Endothelial cell of umbilical vein (primary cell): ENCODE measurements around the gene CHN2. TPM values are rescaled to one million over a fixed set of nuclear protein-coding genes. Genes with fewer than 3 reads are reported as not detected.

Experiments used
- BruUV-seq: library from RNA; stranded (reverse); fragments of 400-500 nt; replicated peaks from 2 replicates; lab custom pipeline; 2021; lab: Mats Ljungman, UMichigan
- CTCF ChIA-PET: fragments of 300-600, 350-600 bp; sonication (Branson Sonifier 250); formaldehyde crosslinking; loops from one replicate; lab custom pipeline; 2021; ENCODE audit warnings: antibody characterized with exemption, inconsistent platforms; lab: Charles Lee
- POLR2A ChIA-PET: fragments of 300-600, 350-600 bp; sonication (Branson Sonifier 250); formaldehyde crosslinking; loops from one replicate; lab custom pipeline; 2021; ENCODE audit warnings: antibody characterized with exemption, inconsistent platforms; lab: Charles Lee
- DNase-seq: peaks from one replicate; pipeline ENCODE4 v3.0.0-alpha.2; 2011; ENCODE audit warnings: low read depth, low spot score
- FAIRE-seq: peaks from 2 replicates; lab custom pipeline; 2011; peaks lifted over from hg19 to GRCh38; lab: Jason Lieb, UNC
- H2AFZ ChIP-seq: 2 replicates; pipeline ENCODE4 v1.6.0; 2012; ENCODE audit warnings: low read depth, low read length, control low read depth, inconsistent platforms
- H3K27ac ChIP-seq: 2 replicates; pipeline ENCODE4 v1.5.1; 2011; ENCODE audit warnings: low read depth, mild to moderate bottlenecking, control low read depth, low read length, moderate library complexity; ENCODE audit not compliant: insufficient read depth
- H3K27me3 ChIP-seq, 2 experiments: 2 replicates each; pipeline versions ENCODE4 v1.6.0 to v1.6.1; 2011; ENCODE audit warnings: low read length in 2 of 2, mixed read lengths in 1 of 2; ENCODE audit not compliant: control insufficient read depth in 2 of 2, insufficient read depth in 2 of 2
- H3K36me3 ChIP-seq, 2 experiments: 2 replicates in 1 of 2; 3 replicates in 1 of 2; pipeline ENCODE4 v1.5.1; 2011; ENCODE audit warnings: low read length in 2 of 2, mild to moderate bottlenecking in 1 of 2, moderate library complexity in 1 of 2; ENCODE audit not compliant: control insufficient read depth in 2 of 2, insufficient read depth in 2 of 2; ENCODE audit errors: extremely low read depth in 1 of 2
- H3K4me1 ChIP-seq: 3 replicates; pipeline ENCODE4 v1.5.1; 2011; ENCODE audit warnings: mild to moderate bottlenecking, low read length; ENCODE audit not compliant: control insufficient read depth, insufficient read depth; ENCODE audit errors: extremely low read depth
- H3K4me2 ChIP-seq: 2 replicates; pipeline ENCODE4 v1.6.1; 2011; ENCODE audit warnings: low read length, control low read depth, mixed read lengths; ENCODE audit not compliant: insufficient read depth
- H3K4me3 ChIP-seq, 3 experiments: fragments of 200-600 bp in 1 of 3; sonication (generic), shearing (Covaris generic) in 1 of 3; replicated peaks in 1 of 3; 2 replicates each; pipeline ENCODE4 v1.5.1; 2011 to 2016; ENCODE audit warnings: control low read depth in 3 of 3, low read length in 3 of 3, mild to moderate bottlenecking in 2 of 3, inconsistent platforms in 1 of 3, low read depth in 1 of 3, moderate library complexity in 1 of 3; ENCODE audit not compliant: insufficient read depth in 1 of 3
- H3K79me2 ChIP-seq: 2 replicates; pipeline ENCODE4 v1.6.0; 2012; ENCODE audit warnings: low read length, inconsistent platforms; ENCODE audit not compliant: control insufficient read depth, insufficient read depth
- H3K9ac ChIP-seq: replicated peaks from 2 replicates; pipeline ENCODE3; 2011; ENCODE audit warnings: low read length, control low read depth; ENCODE audit not compliant: insufficient read depth; ENCODE audit errors: extremely low read depth
- H3K9me1 ChIP-seq: replicated peaks from 3 replicates; pipeline ENCODE4 v1.6.0; 2011; ENCODE audit warnings: mild to moderate bottlenecking, low read length; ENCODE audit not compliant: control insufficient read depth, insufficient read depth; ENCODE audit errors: extremely low read depth
- H3K9me3 ChIP-seq: replicated peaks from 2 replicates; pipeline ENCODE4 v1.5.1; 2012; ENCODE audit warnings: low read length, inconsistent platforms; ENCODE audit not compliant: control insufficient read depth, insufficient read depth
- H4K20me1 ChIP-seq: replicated peaks from 2 replicates; pipeline ENCODE3; 2011; ENCODE audit warnings: mild to moderate bottlenecking, low read length; ENCODE audit not compliant: control insufficient read depth, insufficient read depth; ENCODE audit errors: extremely low read depth
- CTCF ChIP-seq, 2 donors: IDR thresholded peaks; 1 replicate in 1 of 2; 2 replicates in 1 of 2; pipeline ENCODE4 v1.5.1; 2011; ENCODE audit warnings: low read length in 2 of 2, mild to moderate bottlenecking in 2 of 2, moderate library complexity in 2 of 2, control low read depth in 1 of 2, inconsistent platforms in 1 of 2, low read depth in 1 of 2; ENCODE audit not compliant: insufficient read depth in 1 of 2; ENCODE audit errors: extremely low read depth in 1 of 2
- EZH2 ChIP-seq: IDR thresholded peaks from 2 replicates; pipeline ENCODE4 v1.6.1; 2012; ENCODE audit warnings: borderline replicate concordance, low read depth, mild to moderate bottlenecking, moderate library complexity, low read length, inconsistent platforms; ENCODE audit not compliant: severe bottlenecking
- JUN ChIP-seq: IDR thresholded peaks from 2 replicates; pipeline ENCODE4 v1.6.1; 2011; ENCODE audit warnings: borderline replicate concordance, low read depth; ENCODE audit not compliant: insufficient read length, insufficient read depth
- MAX ChIP-seq: IDR thresholded peaks from 2 replicates; pipeline ENCODE4 v1.6.1; 2011; ENCODE audit not compliant: insufficient read depth, insufficient read length
- MYC ChIP-seq: IDR thresholded peaks from one replicate; pipeline ENCODE4 v1.6.1; 2011; ENCODE audit warnings: mild to moderate bottlenecking, low read depth, low read length
- POLR2A ChIP-seq: IDR thresholded peaks from 2 replicates; pipeline ENCODE4 v1.6.1; 2012; ENCODE audit warnings: low read depth, mild to moderate bottlenecking, control low read depth, low read length
- POLR2AphosphoS5 ChIP-seq: IDR thresholded peaks from 2 replicates; pipeline ENCODE4 v1.6.1; 2012; ENCODE audit warnings: low read depth, mild to moderate bottlenecking, control low read depth, low read length, moderate library complexity; ENCODE audit not compliant: insufficient read depth
- dilution Hi-C: fragments of 300-500 bp; cut with MboI; formaldehyde crosslinking; loops from one replicate; pipeline ENCODE4 v1.15.0; 2019; ENCODE audit warnings: low sequenced_read_pairs; ENCODE audit not compliant: extremely low pct_ligation_motif_present
- intact Hi-C: fragments of 100-400 bp; cut with micrococcal nuclease; formaldehyde crosslinking; loops from one replicate; pipeline ENCODE4 v1.10.0; 2022
- polyA plus RNA-seq, 4 experiments: library from polyadenylated mRNA; depleted of rRNA in 3 of 4; stranded (reverse) in 3 of 4; unstranded in 1 of 4; fragments of >200 nt; gene quantifications; 2 replicates each; pipeline versions ENCODE4 v1.2.1 to v1.2.3, GENCODE V29; 2011 to 2012; ENCODE audit warnings: missing spikeins in 1 of 4
- total RNA-seq: library from RNA; stranded (reverse); gene quantifications from 2 replicates; pipeline ENCODE4 v1.2.3, GENCODE V29; 2021

Gene CHN2
- total and polyA plus RNA-seq, 2 donors (not counting 3 experiments of a cell fraction or from before 2014, with no cell fraction given), result 1.4 to 5.0 TPM

GRCh38 chr7:29160080-29160479 is 34.5 kb upstream of the CHN2 start:
- no peaks in the 10 kb centered on the region for H3K79me2 ChIP-seq
- intact Hi-C loops, result no loop called here
- no peaks in the 10 kb centered on the region for H4K20me1 ChIP-seq
- BruUV-seq, result no TSS peak
- ChIA-PET CTCF (no interaction called here), POLR2A (no interaction called here)
- no peaks in the 10 kb centered on the region for H3K4me1 ChIP-seq
- dilution Hi-C loops, result no loop called here
- H3K9me1 ChIP-seq, result no peaks in the 10 kb centered on the region
- no peak for TF ChIP-seq POLR2AphosphoS5
- TF ChIP-seq CTCF (IDR thresholded peaks at IDR 0.05; ENCODE audit: extremely low read depth in 1 of 2, insufficient read depth in 1 of 2, low read depth in 1 of 2, low read length in 2 of 2), result no peak
- no peak for TF ChIP-seq JUN
- TF ChIP-seq EZH2, result no peak
- no peak for TF ChIP-seq MYC
- TF ChIP-seq MAX, result no peak
- TF ChIP-seq POLR2A, result no peak
- no peak overlapping the region for H3K9ac ChIP-seq
- DNase-seq (no peak), FAIRE-seq (no peak)
- no peak overlapping the region for H3K4me3 ChIP-seq
- peaks cover 12 to 18% of the 10 kb centered on the region in 2 experiments for H3K27me3 ChIP-seq
- H3K9me3 ChIP-seq, result no peaks in the 10 kb centered on the region
- no peak overlapping the region for H3K27ac ChIP-seq
- H2AFZ ChIP-seq, result no peak overlapping the region
- H3K4me2 ChIP-seq, result no peak overlapping the region
- no peaks in the 10 kb centered on the region for H3K36me3 ChIP-seq
